ENCODE results near the gene SNURF. TPM values are rescaled to one million over a fixed set of nuclear protein-coding genes. Genes with fewer than 3 reads are reported as not detected.

SNURF gene, protein sequence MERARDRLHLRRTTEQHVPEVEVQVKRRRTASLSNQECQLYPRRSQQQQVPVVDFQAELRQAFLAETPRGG
- total RNA-seq (2022) (35.6 and 36.7 TPM in 2 replicates), Bru-seq, nascent RNA (percentile 86 among the genes with signal in this experiment), BruChase-seq, experiment 1, labeled RNA remaining after a 6-hour chase (percentile 85 among the genes with signal in this experiment), BruChase-seq, experiment 2, labeled RNA remaining after a 2-hour chase (percentile 97 among the genes with signal in this experiment)
- long read RNA-seq, partial matches to known transcripts: 0 of 5 reads
- long read RNA-seq, other reads (novel, unspliced or antisense): 0 of 5 reads

- Mint-ChIP-seq H3K9me3 (ENCODE audit: unreplicated experiment) (no peaks in the 10 kb centered on the region), H3K4me1 (ENCODE audit: insufficient read depth, unreplicated experiment) (no peaks in the 10 kb centered on the region), H3K27ac (ENCODE audit: low read depth, unreplicated experiment) (peak within 1 kb of the TSS; percentile 91), H3K4me3 (ENCODE audit: unreplicated experiment) (peak within 1 kb of the TSS; percentile 94), H3K36me3 (ENCODE audit: insufficient read depth, unreplicated experiment) (no peaks in the 10 kb centered on the region), H3K27me3 (ENCODE audit: insufficient read depth, unreplicated experiment) (no peaks in the 10 kb centered on the region)
- no TSS peak for BruUV-seq (replicated peaks)
- ChIA-PET CTCF (interaction anchor here (0.6 to 0.7 kb wide), 2 partner anchors 186 to 913 kb away, joined by 3 read pairs; no protein-coding TSS in a partner anchor), POLR2A (interaction anchor here (0.6 to 1.0 kb wide), 2 partner anchors 26 to 39 kb away, joined by 3 read pairs; no protein-coding TSS in a partner anchor)
- DNase-seq (ENCODE audit: unreplicated experiment): peak; percentile 53
- intact Hi-C loops (cut with micrococcal nuclease): loop anchor here (5.0 kb wide), 1 partner anchor 482 kb away; the partner anchor contains the start of gene UBE3A
- TF ChIP-seq, protein P1, sequence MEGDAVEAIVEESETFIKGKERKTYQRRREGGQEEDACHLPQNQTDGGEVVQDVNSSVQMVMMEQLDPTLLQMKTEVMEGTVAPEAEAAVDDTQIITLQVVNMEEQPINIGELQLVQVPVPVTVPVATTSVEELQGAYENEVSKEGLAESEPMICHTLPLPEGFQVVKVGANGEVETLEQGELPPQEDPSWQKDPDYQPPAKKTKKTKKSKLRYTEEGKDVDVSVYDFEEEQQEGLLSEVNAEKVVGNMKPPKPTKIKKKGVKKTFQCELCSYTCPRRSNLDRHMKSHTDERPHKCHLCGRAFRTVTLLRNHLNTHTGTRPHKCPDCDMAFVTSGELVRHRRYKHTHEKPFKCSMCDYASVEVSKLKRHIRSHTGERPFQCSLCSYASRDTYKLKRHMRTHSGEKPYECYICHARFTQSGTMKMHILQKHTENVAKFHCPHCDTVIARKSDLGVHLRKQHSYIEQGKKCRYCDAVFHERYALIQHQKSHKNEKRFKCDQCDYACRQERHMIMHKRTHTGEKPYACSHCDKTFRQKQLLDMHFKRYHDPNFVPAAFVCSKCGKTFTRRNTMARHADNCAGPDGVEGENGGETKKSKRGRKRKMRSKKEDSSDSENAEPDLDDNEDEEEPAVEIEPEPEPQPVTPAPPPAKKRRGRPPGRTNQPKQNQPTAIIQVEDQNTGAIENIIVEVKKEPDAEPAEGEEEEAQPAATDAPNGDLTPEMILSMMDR (IDR thresholded peaks at IDR 0.05; ENCODE audit: unreplicated experiment): no peak
These were observed at the start of gene SNURF, which contains the start of gene SNRPN for GRCh38 chr15:24954783-24955530. Gene SNURF, plus strand, starts transcription at chr15:24954987. Its CDS starts 62 bp downstream, at chr15:24955049. Gene SNRPN, plus strand, starts transcription at chr15:24954987. Its CDS starts 19,467 bp downstream, at chr15:24974454.

- CTCF ChIA-PET: no interaction called here
- no peak for DNase-seq (ENCODE audit: unreplicated experiment)
- Mint-ChIP-seq H3K4me1 (ENCODE audit: insufficient read depth, unreplicated experiment) (no peaks in the 10 kb centered on the region), H3K4me3 (ENCODE audit: unreplicated experiment) (no peak overlapping the region), H3K36me3 (ENCODE audit: insufficient read depth, unreplicated experiment) (peaks cover 5% of the 10 kb centered on the region), H3K27ac (ENCODE audit: low read depth, unreplicated experiment) (no peak overlapping the region), H3K9me3 (ENCODE audit: unreplicated experiment) (peaks cover 18% of the 10 kb centered on the region), H3K27me3 (ENCODE audit: insufficient read depth, unreplicated experiment) (no peaks in the 10 kb centered on the region)
- POLR2A ChIA-PET: no interaction called here
- TF ChIP-seq, protein P1 (IDR thresholded peaks at IDR 0.05; ENCODE audit: unreplicated experiment): no peak
- no TSS peak for BruUV-seq (replicated peaks)
- intact Hi-C loops (cut with micrococcal nuclease): no loop called here
These were observed 38.3 kb upstream of the SNURF start for GRCh38 chr15:24916305-24917009.

GRCh38 chr15:24917431-24917830, 37.4 kb upstream of the SNURF start:
- H3K9me3 Mint-ChIP-seq (ENCODE audit: unreplicated experiment): peaks cover 13% of the 10 kb centered on the region

More at GRCh38 chr15:24917431-24917830, 37.4 kb upstream of the SNURF start:
- TF ChIP-seq, protein P1 (IDR thresholded peaks at IDR 0.05; ENCODE audit: unreplicated experiment): no peak
- ChIA-PET POLR2A (interaction anchor here (0.6 to 0.7 kb wide), 2 partner anchors 67 to 68 kb away, joined by 3 to 4 read pairs; no protein-coding TSS in a partner anchor), CTCF (no interaction called here)
- H3K27ac Mint-ChIP-seq (ENCODE audit: low read depth, unreplicated experiment): no peak overlapping the region
- DNase-seq (ENCODE audit: unreplicated experiment): no peak
- H3K27me3 Mint-ChIP-seq (ENCODE audit: insufficient read depth, unreplicated experiment): no peaks in the 10 kb centered on the region
- peaks cover 5% of the 10 kb centered on the region for H3K36me3 Mint-ChIP-seq (ENCODE audit: insufficient read depth, unreplicated experiment)
- intact Hi-C loops (cut with micrococcal nuclease): no loop called here
- BruUV-seq (replicated peaks): no TSS peak
- no peak overlapping the region for H3K4me3 Mint-ChIP-seq (ENCODE audit: unreplicated experiment)
- no peaks in the 10 kb centered on the region for H3K4me1 Mint-ChIP-seq (ENCODE audit: insufficient read depth, unreplicated experiment)
